SK-N-SH (cell line): ENCODE results near the gene ITGB8. TPM values are rescaled to one million over a fixed set of nuclear protein-coding genes. Genes with fewer than 3 reads are reported as not detected.

Experiments
- CTCF ChIA-PET: fragments of 300-600, 350-600 bp; formaldehyde crosslinking; extraction: SDS; loops from one replicate; lab custom pipeline; 2021; lab: Yijun Ruan, JAX
- POLR2A ChIA-PET: fragments of 350-600 bp; sonication (Branson Sonifier 250); formaldehyde crosslinking; extraction: SDS; loops from one replicate; lab custom pipeline; 2020; ENCODE audit warnings: antibody characterized with exemption, inconsistent platforms; lab: Yijun Ruan, JAX
- DNase-seq: peaks from one replicate; pipeline ENCODE4 v3.0.0; 2012
- H2AFZ ChIP-seq: fragments of 200-600 bp; sonication (generic); 2 replicates; pipeline ENCODE4 v1.8.1; 2016; ENCODE audit warnings: antibody characterized with exemption, mild to moderate bottlenecking, low read depth
- H3F3A ChIP-seq: fragments of 200-600 bp; sonication (generic); replicated peaks from 2 replicates; pipeline ENCODE3; 2016; ENCODE audit warnings: antibody characterized with exemption, mild to moderate bottlenecking; ENCODE audit not compliant: insufficient read depth
- H3K27ac ChIP-seq, 2 experiments: fragments of 200-500 bp in 1 of 2; fragments of 200-600 bp in 1 of 2; sonication (Bioruptor generic) in 1 of 2; sonication (generic), shearing (Covaris generic) in 1 of 2; 2 replicates each; pipeline versions ENCODE4 v1.5.1 to v1.6.1; 2014 to 2016; ENCODE audit warnings: low read depth in 2 of 2, inconsistent platforms in 1 of 2, low read length in 1 of 2, mild to moderate bottlenecking in 1 of 2, mixed read lengths in 1 of 2
- H3K27me3 ChIP-seq: fragments of 200-600 bp; sonication (generic), shearing (Covaris generic); 2 replicates; pipeline ENCODE4 v1.6.1; 2016; ENCODE audit warnings: mixed run types; ENCODE audit not compliant: insufficient read depth
- H3K36me3 ChIP-seq, 2 experiments: fragments of 200-500 bp in 1 of 2; fragments of 200-600 bp in 1 of 2; sonication (Bioruptor generic) in 1 of 2; sonication (generic) in 1 of 2; replicated peaks in 1 of 2; 2 replicates each; pipeline versions ENCODE3 to v1.5.1; 2014 to 2016; ENCODE audit warnings: low read length in 1 of 2, mild to moderate bottlenecking in 1 of 2; ENCODE audit not compliant: insufficient read depth in 2 of 2, control insufficient read depth in 1 of 2
- H3K4me1 ChIP-seq, 2 experiments: fragments of 200-500 bp in 1 of 2; fragments of 200-600 bp in 1 of 2; sonication (Bioruptor generic) in 1 of 2; sonication (generic), shearing (Covaris generic) in 1 of 2; 2 replicates each; pipeline versions ENCODE4 v1.5.1 to v1.6.1; 2014 to 2016; ENCODE audit warnings: low read depth in 1 of 2, low read length in 1 of 2, mixed run types in 1 of 2; ENCODE audit not compliant: insufficient read depth in 2 of 2, control insufficient read depth in 1 of 2
- H3K4me2 ChIP-seq: fragments of 200-600 bp; sonication (generic), shearing (Covaris generic); 2 replicates; pipeline ENCODE4 v1.6.1; 2017; ENCODE audit warnings: mixed run types
- H3K4me3 ChIP-seq, 2 experiments: fragments of 200-500 bp in 1 of 2; fragments of 200-600 bp in 1 of 2; sonication (Bioruptor generic) in 1 of 2; sonication (generic), shearing (Covaris generic) in 1 of 2; 2 replicates each; pipeline versions ENCODE4 v1.5.1 to v1.8.1; 2014 to 2016; ENCODE audit warnings: low read depth in 2 of 2, inconsistent platforms in 1 of 2, low read length in 1 of 2, mild to moderate bottlenecking in 1 of 2, mixed read lengths in 1 of 2, moderate library complexity in 1 of 2
- H3K79me2 ChIP-seq: fragments of 200-600 bp; sonication (generic); 2 replicates; pipeline ENCODE4 v1.8.1; 2017; ENCODE audit warnings: mild to moderate bottlenecking; ENCODE audit not compliant: insufficient read depth
- H3K9ac ChIP-seq: fragments of 200-600 bp; sonication (generic); 2 replicates; pipeline ENCODE4 v1.6.1; 2017; ENCODE audit warnings: mixed run types
- H3K9me2 ChIP-seq: fragments of 200-600 bp; sonication (generic); 2 replicates; pipeline ENCODE4 v1.6.1; 2017; ENCODE audit warnings: mixed run types
- H3K9me3 ChIP-seq: fragments of 200-600 bp; sonication (generic); 2 replicates; pipeline ENCODE4 v1.6.1; 2017; ENCODE audit warnings: mixed run types, mild to moderate bottlenecking, moderate library complexity
- H4K20me1 ChIP-seq: fragments of 200-600 bp; sonication (generic); 2 replicates; pipeline ENCODE4 v1.6.1; 2017; ENCODE audit warnings: mild to moderate bottlenecking, mixed run types; ENCODE audit not compliant: insufficient read depth
- CHD2 ChIP-seq: fragments of 150-350 bp; IDR thresholded peaks from 2 replicates; pipeline ENCODE4 v1.6.1; 2018; ENCODE audit warnings: low read length; ENCODE audit not compliant: partially characterized antibody
- ELF1 ChIP-seq: IDR thresholded peaks from 2 replicates; pipeline ENCODE4 v1.4.0; 2012
- FOSL2 ChIP-seq: IDR thresholded peaks from 2 replicates; pipeline ENCODE4 v1.4.0; 2012; ENCODE audit warnings: low read depth, mild to moderate bottlenecking, moderate library complexity, borderline replicate concordance
- GATA2 ChIP-seq: sonication (generic); formaldehyde crosslinking; IDR thresholded peaks from 2 replicates; pipeline ENCODE4 v1.5.0; 2020; ENCODE audit warnings: mild to moderate bottlenecking, missing genetic modification reagents
- MAX ChIP-seq: IDR thresholded peaks from 2 replicates; pipeline ENCODE4 v1.4.0; 2012; ENCODE audit warnings: low read depth
- MXI1 ChIP-seq: IDR thresholded peaks from 2 replicates; pipeline ENCODE4 v1.6.1; 2012; ENCODE audit warnings: mild to moderate bottlenecking, low read depth, low read length, improper control_type of control experiment
- NFIC ChIP-seq: IDR thresholded peaks from 2 replicates; pipeline ENCODE4 v1.4.0; 2012; ENCODE audit warnings: borderline replicate concordance
- NRF1 ChIP-seq: IDR thresholded peaks from 2 replicates; pipeline ENCODE4 v1.6.1; 2012; ENCODE audit warnings: low read depth, mild to moderate bottlenecking, low read length
- RAD21 ChIP-seq: IDR thresholded peaks from 2 replicates; pipeline ENCODE4 v1.6.1; 2012; ENCODE audit warnings: mild to moderate bottlenecking, low read length
- RCOR1 ChIP-seq: fragments of 150-350 bp; IDR thresholded peaks from 2 replicates; pipeline ENCODE4 v1.6.1; 2017; ENCODE audit warnings: antibody characterized with exemption, low read length
- RXRA ChIP-seq: IDR thresholded peaks from 2 replicates; pipeline ENCODE4 v1.4.0; 2012; ENCODE audit warnings: low read depth, mild to moderate bottlenecking, borderline replicate concordance
- SMC3 ChIP-seq: IDR thresholded peaks from 2 replicates; pipeline ENCODE4 v1.6.1; 2012; ENCODE audit warnings: low read depth, low read length, improper control_type of control experiment
- USF1 ChIP-seq: IDR thresholded peaks from 2 replicates; pipeline ENCODE4 v1.4.0; 2012; ENCODE audit warnings: low read depth, borderline replicate concordance
- WGBS: methylation state at CpG from one replicate; pipeline ENCODE4 v1.1.6; 2017; ENCODE audit warnings: low lambda C conversion rate; 5-methylcytosine and 5-hydroxymethylcytosine counted together
- polyA plus RNA-seq, 3 experiments: library from polyadenylated mRNA; depleted of rRNA; stranded (reverse); fragments of >200 nt; gene quantifications; 2 replicates each; pipeline ENCODE4 v1.2.3, GENCODE V29; 2012
- TF ChIP-seq, protein P1 (sequence below): fragments of 150-350 bp; IDR thresholded peaks from 2 replicates; pipeline ENCODE4 v1.6.1; 2017; ENCODE audit warnings: antibody characterized with exemption, low read length, low read depth, borderline replicate concordance

The ITGB8 gene
- polyA plus RNA-seq, 1 of the 3 experiments (the other 2 are of a cell fraction): 0.62 TPM

GRCh38 chr7:20362574-20363253 lies 32.0 kb downstream of the ITGB8 start:
- DNase-seq: no peak
- H3K9me3 ChIP-seq: no peaks in the 10 kb centered on the region
- H3K9me2 ChIP-seq: no peaks in the 10 kb centered on the region
- POLR2A ChIA-PET: no interaction called here
- TF ChIP-seq NFIC (no peak), MAX (no peak), ELF1 (no peak), MXI1 (no peak)
- no peaks in the 10 kb centered on the region for H4K20me1 ChIP-seq
- H3K9ac ChIP-seq: no peak overlapping the region
- H3K4me3 ChIP-seq: no peak overlapping the region
- H2AFZ ChIP-seq: no peak overlapping the region
- CTCF ChIA-PET: no interaction called here
- no peak overlapping the region for H3K27ac ChIP-seq
- no peaks in the 10 kb centered on the region for H3K36me3 ChIP-seq
- H3K27me3 ChIP-seq: no peaks in the 10 kb centered on the region
- WGBS: 82% methylated on average over 2 of the region's 2 CpGs
- H3F3A ChIP-seq: no peaks in the 10 kb centered on the region
- peaks cover 0 to 6% of the 10 kb centered on the region in 2 experiments; a peak in 2 of 4 replicates for H3K4me1 ChIP-seq
- H3K4me2 ChIP-seq: no peak overlapping the region
- no peaks in the 10 kb centered on the region for H3K79me2 ChIP-seq

DNA sequence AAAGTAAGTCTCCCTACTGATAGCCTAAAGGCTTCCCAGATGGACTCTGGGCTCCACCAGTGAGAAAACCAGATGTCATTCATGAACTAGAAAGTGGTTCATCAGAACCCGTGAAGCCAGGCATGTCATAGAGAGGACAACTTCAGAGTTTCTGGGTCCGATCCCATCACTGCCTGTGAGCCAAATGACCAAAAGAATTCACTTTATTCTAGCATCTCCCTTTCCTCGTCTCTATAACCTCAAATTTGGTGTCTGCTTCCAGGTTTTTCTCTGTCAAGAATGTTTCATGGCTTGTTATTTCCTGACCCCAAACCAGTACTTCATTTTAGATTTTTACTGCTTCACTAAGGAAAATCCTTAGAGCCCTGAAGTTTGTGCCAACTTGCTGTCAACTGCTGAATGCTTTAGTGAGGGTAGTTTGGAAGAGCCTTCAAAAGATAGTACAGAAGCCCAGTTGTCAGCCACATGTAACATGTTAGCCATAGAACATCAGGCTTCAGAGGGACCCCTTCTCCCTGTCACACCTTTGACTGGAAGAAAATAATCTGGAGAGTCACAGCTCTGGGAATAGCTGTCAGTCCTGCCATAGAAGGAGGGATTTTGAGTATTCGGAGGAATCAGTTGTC lies 34.0 kb downstream of the ITGB8 start:
- no peaks in the 10 kb centered on the region for H3K27me3 ChIP-seq
- no peaks in the 10 kb centered on the region for H3K36me3 ChIP-seq
- no peak overlapping the region for H3K9ac ChIP-seq
- POLR2A ChIA-PET: no interaction called here
- TF ChIP-seq, protein P1, sequence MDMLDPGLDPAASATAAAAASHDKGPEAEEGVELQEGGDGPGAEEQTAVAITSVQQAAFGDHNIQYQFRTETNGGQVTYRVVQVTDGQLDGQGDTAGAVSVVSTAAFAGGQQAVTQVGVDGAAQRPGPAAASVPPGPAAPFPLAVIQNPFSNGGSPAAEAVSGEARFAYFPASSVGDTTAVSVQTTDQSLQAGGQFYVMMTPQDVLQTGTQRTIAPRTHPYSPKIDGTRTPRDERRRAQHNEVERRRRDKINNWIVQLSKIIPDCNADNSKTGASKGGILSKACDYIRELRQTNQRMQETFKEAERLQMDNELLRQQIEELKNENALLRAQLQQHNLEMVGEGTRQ: no peak
- TF ChIP-seq ELF1 (no peak), GATA2 (CRISPR knock-in tag) (no peak), RCOR1 (no peak), NRF1 (no peak), USF1 (no peak), RAD21 (no peak), CHD2 (no peak), SMC3 (no peak), FOSL2 (no peak), RXRA (no peak)
- TF ChIP-seq, all 33 proteins: peak for 0
- no peaks in the 10 kb centered on the region for H3K9me2 ChIP-seq
- WGBS: 73% methylated on average over 4 of the region's 4 CpGs
- no peaks in the 10 kb centered on the region for H3K79me2 ChIP-seq
- no peak overlapping the region for H3K4me3 ChIP-seq
- no peaks in the 10 kb centered on the region for H4K20me1 ChIP-seq
- no peaks in the 10 kb centered on the region for H3F3A ChIP-seq
- no peak overlapping the region for H3K27ac ChIP-seq
- no peak overlapping the region for H3K4me2 ChIP-seq
- H2AFZ ChIP-seq: no peak overlapping the region
- CTCF ChIA-PET: interaction anchor here (0.6 kb wide), 1 partner anchor 39 kb away, joined by 3 read pairs; no protein-coding TSS in a partner anchor
- peaks cover 0 to 4% of the 10 kb centered on the region in 2 experiments; a peak in 2 of 4 replicates for H3K4me1 ChIP-seq
- no peak for DNase-seq
- no peaks in the 10 kb centered on the region for H3K9me3 ChIP-seq
